ENCODE data around the gene FKBP9.
"Not testable (repeated sequence)": the region's sequence is repeated elsewhere in the genome, so short reads cannot be mapped to it uniquely, and the experiment has no call there.

DNA sequence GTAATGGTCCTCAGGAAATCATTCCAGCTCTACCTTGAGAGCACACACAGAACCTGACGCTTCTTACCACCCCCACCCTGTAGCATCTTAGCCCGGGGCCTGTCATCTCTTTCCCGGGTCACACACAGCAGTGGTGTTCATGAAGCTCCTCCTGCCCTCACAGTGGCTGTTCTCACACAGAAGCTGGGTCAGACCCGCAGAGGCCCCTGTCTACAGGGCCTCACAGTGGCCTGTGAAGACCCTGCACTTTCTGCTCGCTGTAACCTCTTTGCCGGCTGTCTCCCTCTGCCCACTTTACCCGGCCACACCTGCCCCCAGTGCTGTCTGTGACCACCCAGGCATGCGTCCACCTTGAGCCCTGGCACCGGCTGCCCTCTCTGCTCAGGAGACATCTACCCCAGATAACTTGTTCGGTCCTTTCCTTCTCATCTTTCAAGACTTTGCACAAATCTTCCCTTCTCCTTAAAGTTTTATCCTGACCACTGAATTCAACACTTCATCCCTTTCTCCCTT is 46.9 kb downstream of the FKBP9 start:
- TF ChIP-seq, protein P1, sequence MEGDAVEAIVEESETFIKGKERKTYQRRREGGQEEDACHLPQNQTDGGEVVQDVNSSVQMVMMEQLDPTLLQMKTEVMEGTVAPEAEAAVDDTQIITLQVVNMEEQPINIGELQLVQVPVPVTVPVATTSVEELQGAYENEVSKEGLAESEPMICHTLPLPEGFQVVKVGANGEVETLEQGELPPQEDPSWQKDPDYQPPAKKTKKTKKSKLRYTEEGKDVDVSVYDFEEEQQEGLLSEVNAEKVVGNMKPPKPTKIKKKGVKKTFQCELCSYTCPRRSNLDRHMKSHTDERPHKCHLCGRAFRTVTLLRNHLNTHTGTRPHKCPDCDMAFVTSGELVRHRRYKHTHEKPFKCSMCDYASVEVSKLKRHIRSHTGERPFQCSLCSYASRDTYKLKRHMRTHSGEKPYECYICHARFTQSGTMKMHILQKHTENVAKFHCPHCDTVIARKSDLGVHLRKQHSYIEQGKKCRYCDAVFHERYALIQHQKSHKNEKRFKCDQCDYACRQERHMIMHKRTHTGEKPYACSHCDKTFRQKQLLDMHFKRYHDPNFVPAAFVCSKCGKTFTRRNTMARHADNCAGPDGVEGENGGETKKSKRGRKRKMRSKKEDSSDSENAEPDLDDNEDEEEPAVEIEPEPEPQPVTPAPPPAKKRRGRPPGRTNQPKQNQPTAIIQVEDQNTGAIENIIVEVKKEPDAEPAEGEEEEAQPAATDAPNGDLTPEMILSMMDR (IDR thresholded peaks at IDR 0.05), result not testable (repeated sequence)
- TF ChIP-seq POLR2A (IDR thresholded peaks at IDR 0.05), result not testable (repeated sequence)

Measured in lower leg skin (tissue), 3 donors.